ENCODE measurements around the gene APOL4. TPM values are rescaled to one million over a fixed set of nuclear protein-coding genes. Genes with fewer than 3 reads are reported as not detected.

Gene APOL4
- total and polyA plus RNA-seq, 2 donors = 4.8 to 53.0 TPM

DNA sequence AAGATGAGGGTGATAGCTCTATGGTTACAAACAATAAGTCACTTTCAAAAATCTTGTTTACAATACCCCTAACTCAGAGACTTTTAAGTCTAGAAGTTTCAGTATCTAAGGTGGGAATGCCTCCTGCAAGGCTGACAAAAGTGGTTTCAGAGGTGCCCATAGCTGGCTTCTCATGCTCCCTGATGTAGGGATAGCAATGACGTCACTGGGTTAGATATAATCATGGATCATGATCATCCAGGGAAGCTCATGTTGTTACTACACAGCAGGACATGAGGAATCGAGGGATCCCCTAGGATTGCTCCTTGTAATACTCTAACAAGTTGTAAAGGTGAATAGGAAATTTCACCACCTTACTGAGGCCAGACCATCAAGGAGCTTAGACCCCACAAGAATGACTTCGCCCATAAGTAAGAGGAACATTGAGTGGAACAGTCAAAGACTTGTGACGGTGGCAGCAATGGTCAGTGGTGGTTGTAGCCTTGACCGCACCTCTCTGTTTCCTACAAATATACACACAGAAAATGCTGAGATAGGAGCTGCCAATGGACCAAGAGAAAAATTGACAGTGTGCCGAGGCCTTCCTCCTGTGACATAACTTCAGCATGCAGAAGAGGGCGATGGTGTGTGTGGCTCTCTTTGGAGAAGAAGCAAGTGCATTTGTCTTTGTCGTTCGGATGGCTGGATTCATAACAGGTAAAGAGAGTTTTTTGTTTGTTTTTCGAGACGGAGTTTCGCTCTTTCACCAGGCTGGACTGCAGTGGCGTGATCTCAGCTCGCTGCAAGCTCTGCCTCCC lies 15.6 kb downstream of the APOL4 start:
- DNase-seq (ENCODE audit: low read depth in 6 of 9, low spot score in 9 of 9) = no peak
- Histone ChIP-seq H3K9me3 (ENCODE audit: control insufficient read depth in 2 of 2, insufficient read depth in 1 of 2, low read length in 1 of 2) (no peaks in the 10 kb centered on the region), H3K27me3 (ENCODE audit: control insufficient read depth in 2 of 2, insufficient read depth in 1 of 2, low read length in 1 of 2) (no peaks in the 10 kb centered on the region), H3K36me3 (ENCODE audit: control insufficient read depth in 2 of 2, insufficient read depth in 2 of 2, low read length in 1 of 2) (no peaks in the 10 kb centered on the region), H3K4me3 (ENCODE audit: low read length in 2 of 2) (no peak overlapping the region), H3K4me1 (ENCODE audit: control insufficient read depth in 2 of 2, insufficient read depth in 2 of 2, low read length in 2 of 2) (no peaks in the 10 kb centered on the region), H3K27ac (ENCODE audit: low read depth in 1 of 2, low read length in 1 of 2) (no peak overlapping the region)
- 92% methylated on average over 14 of the region's 14 CpGs for WGBS

GRCh38 chr22:36184433-36185025 lies 17.1 kb downstream of the APOL4 start:
- DNase-seq (ENCODE audit: low read depth in 6 of 9, low spot score in 9 of 9) = no peak
- WGBS = 85% methylated on average over 10 of the region's 10 CpGs
- Histone ChIP-seq H3K4me3 (ENCODE audit: low read length in 2 of 2) (no peak overlapping the region), H3K27me3 (ENCODE audit: control insufficient read depth in 2 of 2, insufficient read depth in 1 of 2, low read length in 1 of 2) (no peaks in the 10 kb centered on the region), H3K9me3 (ENCODE audit: control insufficient read depth in 2 of 2, insufficient read depth in 1 of 2, low read length in 1 of 2) (no peaks in the 10 kb centered on the region), H3K36me3 (ENCODE audit: control insufficient read depth in 2 of 2, insufficient read depth in 2 of 2, low read length in 1 of 2) (no peaks in the 10 kb centered on the region), H3K4me1 (ENCODE audit: control insufficient read depth in 2 of 2, insufficient read depth in 2 of 2, low read length in 2 of 2) (no peaks in the 10 kb centered on the region), H3K27ac (ENCODE audit: low read depth in 1 of 2, low read length in 1 of 2) (no peak overlapping the region)

DNA sequence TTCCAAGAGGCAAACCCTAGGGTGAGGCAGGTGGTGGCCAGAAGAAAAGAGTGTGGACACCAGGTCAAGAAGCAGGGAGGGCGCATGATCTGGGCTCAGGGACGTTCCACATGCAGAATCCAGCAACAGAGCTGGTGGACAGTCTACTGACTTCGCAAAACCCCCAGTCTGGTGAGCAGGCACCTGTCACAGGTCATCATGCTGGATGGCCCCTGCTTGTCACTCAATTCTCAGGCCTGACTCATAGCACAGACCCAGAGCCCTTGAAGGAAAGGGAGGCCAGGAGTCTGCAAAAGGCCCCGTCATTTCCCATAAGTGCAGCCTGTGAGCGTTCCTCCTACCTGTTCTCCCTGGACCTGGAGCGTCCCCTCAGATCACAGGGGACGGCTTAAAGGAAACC lies 18.2 kb downstream of the APOL4 start:
- Histone ChIP-seq H3K27ac (ENCODE audit: low read depth in 1 of 2, low read length in 1 of 2) (no peak overlapping the region), H3K36me3 (ENCODE audit: control insufficient read depth in 2 of 2, insufficient read depth in 2 of 2, low read length in 1 of 2) (no peaks in the 10 kb centered on the region), H3K9me3 (ENCODE audit: control insufficient read depth in 2 of 2, insufficient read depth in 1 of 2, low read length in 1 of 2) (no peaks in the 10 kb centered on the region), H3K4me1 (ENCODE audit: control insufficient read depth in 2 of 2, insufficient read depth in 2 of 2, low read length in 2 of 2) (no peaks in the 10 kb centered on the region), H3K4me3 (ENCODE audit: low read length in 2 of 2) (no peak overlapping the region), H3K27me3 (ENCODE audit: control insufficient read depth in 2 of 2, insufficient read depth in 1 of 2, low read length in 1 of 2) (no peaks in the 10 kb centered on the region)
- DNase-seq (ENCODE audit: low read depth in 6 of 9, low spot score in 9 of 9) = no peak
- WGBS = 97% methylated on average over 7 of the region's 7 CpGs

GRCh38 chr22:36182857-36183256 lies 18.8 kb downstream of the APOL4 start:
- Histone ChIP-seq H3K27me3 (ENCODE audit: control insufficient read depth in 2 of 2, insufficient read depth in 1 of 2, low read length in 1 of 2) (no peaks in the 10 kb centered on the region), H3K27ac (ENCODE audit: low read depth in 1 of 2, low read length in 1 of 2) (no peak overlapping the region), H3K36me3 (ENCODE audit: control insufficient read depth in 2 of 2, insufficient read depth in 2 of 2, low read length in 1 of 2) (no peaks in the 10 kb centered on the region), H3K4me1 (ENCODE audit: control insufficient read depth in 2 of 2, insufficient read depth in 2 of 2, low read length in 2 of 2) (no peaks in the 10 kb centered on the region), H3K9me3 (ENCODE audit: control insufficient read depth in 2 of 2, insufficient read depth in 1 of 2, low read length in 1 of 2) (no peaks in the 10 kb centered on the region), H3K4me3 (ENCODE audit: low read length in 2 of 2) (no peak overlapping the region)
- no peak for DNase-seq (ENCODE audit: low read depth in 6 of 9, low spot score in 9 of 9)
- WGBS = 98% methylated on average over 6 of the region's 6 CpGs

- H3K27me3 ChIP-seq (ENCODE audit: control insufficient read depth in 2 of 2, insufficient read depth in 1 of 2, low read length in 1 of 2) = no peaks in the 10 kb centered on the region
- WGBS = 91% methylated on average over 7 of the region's 7 CpGs
These were observed 19.6 kb downstream of the APOL4 start for GRCh38 chr22:36182056-36182455.

DNA sequence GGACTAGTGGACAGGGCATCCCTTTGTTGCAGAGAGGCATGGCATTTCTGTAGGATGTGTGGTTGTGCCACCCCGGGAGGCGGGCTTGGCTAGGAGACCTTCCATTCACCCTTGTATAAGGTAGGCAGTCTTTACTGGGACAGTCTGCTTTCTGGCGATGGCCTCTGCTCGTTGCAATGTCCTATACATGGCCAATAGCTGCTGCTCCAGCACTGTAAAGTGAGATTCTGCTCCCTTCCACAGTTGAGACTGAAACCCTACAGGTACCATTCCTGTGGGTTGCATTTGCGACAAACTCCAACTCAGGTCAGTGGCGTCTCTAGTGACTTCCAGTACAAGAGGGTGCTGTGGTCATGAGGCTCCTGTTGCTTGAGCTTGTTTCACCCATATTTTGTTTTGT lies 20.7 kb downstream of the APOL4 start:
- no peak for DNase-seq (ENCODE audit: low read depth in 6 of 9, low spot score in 9 of 9)
- WGBS = 97% methylated on average over 6 of the region's 6 CpGs

More at GRCh38 chr22:36182056-36182455, 19.6 kb downstream of the APOL4 start:
- Histone ChIP-seq H3K4me1 (ENCODE audit: control insufficient read depth in 2 of 2, insufficient read depth in 2 of 2, low read length in 2 of 2) (no peaks in the 10 kb centered on the region), H3K4me3 (ENCODE audit: low read length in 2 of 2) (no peak overlapping the region), H3K36me3 (ENCODE audit: control insufficient read depth in 2 of 2, insufficient read depth in 2 of 2, low read length in 1 of 2) (no peaks in the 10 kb centered on the region), H3K27ac (ENCODE audit: low read depth in 1 of 2, low read length in 1 of 2) (no peak overlapping the region), H3K9me3 (ENCODE audit: control insufficient read depth in 2 of 2, insufficient read depth in 1 of 2, low read length in 1 of 2) (no peaks in the 10 kb centered on the region)
- DNase-seq (ENCODE audit: low read depth in 6 of 9, low spot score in 9 of 9) = no peak

GRCh38 chr22:36180038-36180880 lies 21.4 kb downstream of the APOL4 start:
- 65% methylated on average over 22 of the region's 22 CpGs for WGBS
- H3K27me3 ChIP-seq (ENCODE audit: control insufficient read depth in 2 of 2, insufficient read depth in 1 of 2, low read length in 1 of 2) = no peaks in the 10 kb centered on the region
- H3K4me3 ChIP-seq (ENCODE audit: low read length in 2 of 2) = no peak overlapping the region
- no peaks in the 10 kb centered on the region for H3K4me1 ChIP-seq (ENCODE audit: control insufficient read depth in 2 of 2, insufficient read depth in 2 of 2, low read length in 2 of 2)
- DNase-seq (ENCODE audit: low read depth in 6 of 9, low spot score in 9 of 9) = peak in 5 of 9 donors; percentile 62 to 85 (median 68)
- H3K9me3 ChIP-seq (ENCODE audit: control insufficient read depth in 2 of 2, insufficient read depth in 1 of 2, low read length in 1 of 2) = no peaks in the 10 kb centered on the region
- H3K36me3 ChIP-seq (ENCODE audit: control insufficient read depth in 2 of 2, insufficient read depth in 2 of 2, low read length in 1 of 2) = no peaks in the 10 kb centered on the region
- H3K27ac ChIP-seq (ENCODE audit: low read depth in 1 of 2, low read length in 1 of 2) = no peak overlapping the region

More for the DNA sequence above, 20.7 kb downstream of the APOL4 start:
- Histone ChIP-seq H3K27me3 (ENCODE audit: control insufficient read depth in 2 of 2, insufficient read depth in 1 of 2, low read length in 1 of 2) (no peaks in the 10 kb centered on the region), H3K36me3 (ENCODE audit: control insufficient read depth in 2 of 2, insufficient read depth in 2 of 2, low read length in 1 of 2) (no peaks in the 10 kb centered on the region), H3K27ac (ENCODE audit: low read depth in 1 of 2, low read length in 1 of 2) (no peak overlapping the region), H3K4me3 (ENCODE audit: low read length in 2 of 2) (no peak overlapping the region), H3K9me3 (ENCODE audit: control insufficient read depth in 2 of 2, insufficient read depth in 1 of 2, low read length in 1 of 2) (no peaks in the 10 kb centered on the region), H3K4me1 (ENCODE audit: control insufficient read depth in 2 of 2, insufficient read depth in 2 of 2, low read length in 2 of 2) (no peaks in the 10 kb centered on the region)

GRCh38 chr22:36177160-36177559 lies 24.4 kb downstream of the APOL4 start:
- no peak overlapping the region for H3K27ac ChIP-seq (ENCODE audit: low read depth in 1 of 2, low read length in 1 of 2)
- 89% methylated on average over 3 of the region's 3 CpGs for WGBS

GRCh38 chr22:36175892-36176291 lies 25.7 kb downstream of the APOL4 start:
- no peak for DNase-seq (ENCODE audit: low read depth in 6 of 9, low spot score in 9 of 9)
- 41% methylated on average over 1 of the region's 1 CpG for WGBS
- H3K4me1 ChIP-seq (ENCODE audit: control insufficient read depth in 2 of 2, insufficient read depth in 2 of 2, low read length in 2 of 2) = peaks cover 0 to 2% of the 10 kb centered on the region in 2 donors
- no peaks in the 10 kb centered on the region for H3K36me3 ChIP-seq (ENCODE audit: control insufficient read depth in 2 of 2, insufficient read depth in 2 of 2, low read length in 1 of 2)
- H3K27ac ChIP-seq (ENCODE audit: low read depth in 1 of 2, low read length in 1 of 2) = no peak overlapping the region
- no peaks in the 10 kb centered on the region for H3K27me3 ChIP-seq (ENCODE audit: control insufficient read depth in 2 of 2, insufficient read depth in 1 of 2, low read length in 1 of 2)
- no peaks in the 10 kb centered on the region for H3K9me3 ChIP-seq (ENCODE audit: control insufficient read depth in 2 of 2, insufficient read depth in 1 of 2, low read length in 1 of 2)
- no peak overlapping the region for H3K4me3 ChIP-seq (ENCODE audit: low read length in 2 of 2)

More at GRCh38 chr22:36177160-36177559, 24.4 kb downstream of the APOL4 start:
- DNase-seq (ENCODE audit: low read depth in 6 of 9, low spot score in 9 of 9) = no peak
- no peak overlapping the region for H3K4me3 ChIP-seq (ENCODE audit: low read length in 2 of 2)
- no peaks in the 10 kb centered on the region for H3K27me3 ChIP-seq (ENCODE audit: control insufficient read depth in 2 of 2, insufficient read depth in 1 of 2, low read length in 1 of 2)
- H3K4me1 ChIP-seq (ENCODE audit: control insufficient read depth in 2 of 2, insufficient read depth in 2 of 2, low read length in 2 of 2) = peaks cover 0 to under 1% of the 10 kb centered on the region in 2 donors
- no peaks in the 10 kb centered on the region for H3K36me3 ChIP-seq (ENCODE audit: control insufficient read depth in 2 of 2, insufficient read depth in 2 of 2, low read length in 1 of 2)
- H3K9me3 ChIP-seq (ENCODE audit: control insufficient read depth in 2 of 2, insufficient read depth in 1 of 2, low read length in 1 of 2) = no peaks in the 10 kb centered on the region
